Measurements from ENCODE around the gene FAM177A1. TPM values are rescaled to one million over a fixed set of nuclear protein-coding genes. Genes with fewer than 3 reads are reported as not detected.
"Not testable (repeated sequence)": the region's sequence is repeated elsewhere in the genome, so short reads cannot be mapped to it uniquely, and the experiment has no call there.

FAM177A1 gene
- total RNA-seq = 10 to 100 TPM; 33.1 to 35.9 TPM

- peak; percentile 98 for DNase-seq
- H3K4me3 Mint-ChIP-seq = peak within 1 kb of the TSS; percentile 94
- peaks cover 10% of the 10 kb centered on the region for H3K36me3 Mint-ChIP-seq
- peaks cover 31% of the 10 kb centered on the region for H3K4me1 Mint-ChIP-seq
- H3K27me3 Mint-ChIP-seq = no peaks in the 10 kb centered on the region
- no peaks in the 10 kb centered on the region for H3K9me3 Mint-ChIP-seq
- H3K27ac Mint-ChIP-seq = peak within 1 kb of the TSS; percentile 100
Observed at GRCh38 chr14:35046048-35046750, at the start of gene FAM177A1. Gene FAM177A1 (plus strand): TSS chr14:35046272. CDS start chr14:35046464, 192 bp downstream.

- Mint-ChIP-seq H3K4me3 (no peak overlapping the region), H3K36me3 (peaks cover 10% of the 10 kb centered on the region), H3K9me3 (no peaks in the 10 kb centered on the region)
Observed at GRCh38 chr14:34997762-34998161, 48.3 kb upstream of the FAM177A1 start.

GRCh38 chr14:34999500-34999899 is 46.6 kb upstream of the FAM177A1 start:
- Mint-ChIP-seq H3K9me3 (no peaks in the 10 kb centered on the region), H3K4me1 (peaks cover 12% of the 10 kb centered on the region), H3K27me3 (no peaks in the 10 kb centered on the region), H3K27ac (no peak overlapping the region), H3K36me3 (peaks cover 6% of the 10 kb centered on the region), H3K4me3 (no peak overlapping the region)
- DNase-seq = no peak

More at GRCh38 chr14:34997762-34998161, 48.3 kb upstream of the FAM177A1 start:
- Mint-ChIP-seq H3K4me1 (peaks cover 16% of the 10 kb centered on the region), H3K27ac (no peak overlapping the region), H3K27me3 (no peaks in the 10 kb centered on the region)
- no peak for DNase-seq

GRCh38 chr14:35001621-35002020 is 44.5 kb upstream of the FAM177A1 start:
- no peaks in the 10 kb centered on the region for H3K27me3 Mint-ChIP-seq
- H3K4me1 Mint-ChIP-seq = peaks cover 3% of the 10 kb centered on the region
- DNase-seq = no peak
- H3K36me3 Mint-ChIP-seq = peaks cover 5% of the 10 kb centered on the region
- H3K4me3 Mint-ChIP-seq = no peak overlapping the region
- H3K9me3 Mint-ChIP-seq = no peaks in the 10 kb centered on the region
- H3K27ac Mint-ChIP-seq = no peak overlapping the region

GRCh38 chr14:35004839-35005238 is 41.2 kb upstream of the FAM177A1 start:
- H3K9me3 Mint-ChIP-seq = no peaks in the 10 kb centered on the region
- no peak overlapping the region for H3K4me3 Mint-ChIP-seq
- peaks cover 14% of the 10 kb centered on the region for H3K36me3 Mint-ChIP-seq

GRCh38 chr14:35016568-35016967 is 29.5 kb upstream of the FAM177A1 start:
- Mint-ChIP-seq H3K4me1 (no peaks in the 10 kb centered on the region), H3K27ac (no peak overlapping the region), H3K27me3 (no peaks in the 10 kb centered on the region), H3K9me3 (no peaks in the 10 kb centered on the region), H3K36me3 (peaks cover 20% of the 10 kb centered on the region), H3K4me3 (no peak overlapping the region)
- DNase-seq = no peak

More at GRCh38 chr14:35004839-35005238, 41.2 kb upstream of the FAM177A1 start:
- Mint-ChIP-seq H3K27ac (no peak overlapping the region), H3K27me3 (no peaks in the 10 kb centered on the region), H3K4me1 (no peaks in the 10 kb centered on the region)
- no peak for DNase-seq

- H3K27me3 Mint-ChIP-seq = no peaks in the 10 kb centered on the region
- DNase-seq = no peak
- H3K4me1 Mint-ChIP-seq = no peaks in the 10 kb centered on the region
- no peaks in the 10 kb centered on the region for H3K9me3 Mint-ChIP-seq
- peak overlapping the region; percentile 1 for H3K27ac Mint-ChIP-seq
- H3K4me3 Mint-ChIP-seq = no peak overlapping the region
- H3K36me3 Mint-ChIP-seq = peaks cover 26% of the 10 kb centered on the region
Observed at GRCh38 chr14:35020713-35021112, 25.4 kb upstream of the FAM177A1 start.

GRCh38 chr14:35028435-35028834 is 17.6 kb upstream of the FAM177A1 start:
- peaks cover 2% of the 10 kb centered on the region for H3K9me3 Mint-ChIP-seq
- no peaks in the 10 kb centered on the region for H3K27me3 Mint-ChIP-seq
- H3K36me3 Mint-ChIP-seq = peaks cover 41% of the 10 kb centered on the region
- H3K4me1 Mint-ChIP-seq = no peaks in the 10 kb centered on the region
- DNase-seq = no peak
- no peak overlapping the region for H3K27ac Mint-ChIP-seq
- no peak overlapping the region for H3K4me3 Mint-ChIP-seq

- Mint-ChIP-seq H3K9me3 (peaks cover 15% of the 10 kb centered on the region), H3K27me3 (no peaks in the 10 kb centered on the region), H3K4me3 (no peak overlapping the region), H3K36me3 (peaks cover 50% of the 10 kb centered on the region), H3K4me1 (no peaks in the 10 kb centered on the region), H3K27ac (no peak overlapping the region)
- no peak for DNase-seq
Observed at GRCh38 chr14:35032562-35032961, 13.5 kb upstream of the FAM177A1 start.

GRCh38 chr14:35034440-35034833 is 11.6 kb upstream of the FAM177A1 start:
- DNase-seq = peak; percentile 7
- Mint-ChIP-seq H3K9me3 (peaks cover 15% of the 10 kb centered on the region), H3K27me3 (no peaks in the 10 kb centered on the region), H3K4me3 (no peak overlapping the region), H3K4me1 (no peaks in the 10 kb centered on the region), H3K36me3 (peaks cover 46% of the 10 kb centered on the region), H3K27ac (no peak overlapping the region)

- peaks cover 43% of the 10 kb centered on the region for H3K36me3 Mint-ChIP-seq
- not testable (repeated sequence) for DNase-seq, H3K4me3 Mint-ChIP-seq, H3K4me1 Mint-ChIP-seq, H3K27me3 Mint-ChIP-seq, H3K27ac Mint-ChIP-seq
- H3K9me3 Mint-ChIP-seq = peaks cover 15% of the 10 kb centered on the region
Observed at GRCh38 chr14:35034944-35035554, 11.0 kb upstream of the FAM177A1 start.

GRCh38 chr14:35038312-35038711 is 7.8 kb upstream of the FAM177A1 start:
- not testable (repeated sequence) for H3K4me3 Mint-ChIP-seq, H3K27me3 Mint-ChIP-seq, H3K4me1 Mint-ChIP-seq, H3K27ac Mint-ChIP-seq, DNase-seq
- Mint-ChIP-seq H3K36me3 (peaks cover 25% of the 10 kb centered on the region), H3K9me3 (peaks cover 14% of the 10 kb centered on the region)

- H3K36me3 Mint-ChIP-seq = peaks cover under 1% of the 10 kb centered on the region
- DNase-seq = no peak
- H3K27ac Mint-ChIP-seq = no peak overlapping the region
- H3K27me3 Mint-ChIP-seq = no peaks in the 10 kb centered on the region
- peaks cover 18% of the 10 kb centered on the region for H3K4me1 Mint-ChIP-seq
- H3K4me3 Mint-ChIP-seq = no peak overlapping the region
- no peaks in the 10 kb centered on the region for H3K9me3 Mint-ChIP-seq
Observed at GRCh38 chr14:35042632-35043031, 3.4 kb upstream of the FAM177A1 start.

GRCh38 chr14:35043046-35043445 is 3.0 kb upstream of the FAM177A1 start:
- Mint-ChIP-seq H3K4me3 (no peak overlapping the region), H3K36me3 (peaks cover 4% of the 10 kb centered on the region)

GRCh38 chr14:35044939-35045797 is 904 bp upstream of the FAM177A1 start:
- Mint-ChIP-seq H3K27ac (peak overlapping the region; percentile 100), H3K27me3 (no peaks in the 10 kb centered on the region), H3K9me3 (no peaks in the 10 kb centered on the region), H3K36me3 (peaks cover 9% of the 10 kb centered on the region), H3K4me1 (peaks cover 27% of the 10 kb centered on the region), H3K4me3 (peak overlapping the region; percentile 94)
- no peak for DNase-seq

More at GRCh38 chr14:35043046-35043445, 3.0 kb upstream of the FAM177A1 start:
- peak overlapping the region; percentile 63 for H3K27ac Mint-ChIP-seq
- no peaks in the 10 kb centered on the region for H3K9me3 Mint-ChIP-seq
- no peak for DNase-seq
- peaks cover 23% of the 10 kb centered on the region for H3K4me1 Mint-ChIP-seq
- H3K27me3 Mint-ChIP-seq = no peaks in the 10 kb centered on the region
